Calu3 (cell line): Measurements from ENCODE around the gene NHSL2. TPM values are rescaled to one million over a fixed set of nuclear protein-coding genes. Genes with fewer than 3 reads are reported as not detected.

Experiments
- BruUV-seq: library from RNA; stranded (reverse); fragments of 400-500 nt; replicated peaks from 2 replicates; lab custom pipeline; 2021; lab: Mats Ljungman, UMichigan
- CTCF ChIA-PET: fragments of 300-600 bp; sonication (Branson Sonifier 250); formaldehyde crosslinking; loops from one replicate; lab custom pipeline; 2022; ENCODE audit warnings: antibody characterized with exemption; lab: Charles Lee
- DNase-seq: peaks from one replicate; pipeline ENCODE4 v3.0.0; 2022
- H3K27ac Mint-ChIP-seq: one replicate; pipeline ENCODE4 v1.8.0; 2022; ENCODE audit warnings: mixed read lengths; ENCODE audit not compliant: unreplicated experiment
- H3K27me3 Mint-ChIP-seq: one replicate; pipeline ENCODE4 v1.8.0; 2022; ENCODE audit warnings: mixed read lengths; ENCODE audit not compliant: unreplicated experiment
- H3K36me3 Mint-ChIP-seq: one replicate; pipeline ENCODE4 v1.8.0; 2022; ENCODE audit warnings: mild to moderate bottlenecking, moderate library complexity, mixed read lengths; ENCODE audit not compliant: insufficient read depth, unreplicated experiment
- H3K4me1 Mint-ChIP-seq: one replicate; pipeline ENCODE4 v1.8.0; 2022; ENCODE audit warnings: mild to moderate bottlenecking, low read depth, mixed read lengths; ENCODE audit not compliant: unreplicated experiment
- H3K4me3 Mint-ChIP-seq: one replicate; pipeline ENCODE4 v1.8.0; 2022; ENCODE audit warnings: mild to moderate bottlenecking, low read depth, moderate library complexity, mixed read lengths; ENCODE audit not compliant: unreplicated experiment
- H3K9me3 Mint-ChIP-seq: one replicate; pipeline ENCODE4 v1.8.0; 2022; ENCODE audit warnings: low read depth, mixed read lengths; ENCODE audit not compliant: unreplicated experiment
- intact Hi-C: fragments of 100-400 bp; cut with micrococcal nuclease; formaldehyde crosslinking; loops from one replicate; pipeline ENCODE4 v1.10.0; 2022; ENCODE audit not compliant: unreplicated experiment
- total RNA-seq: library from RNA; stranded (reverse); gene quantifications from 2 replicates; pipeline ENCODE4 v1.2.3, GENCODE V29; 2022
- TF ChIP-seq, protein P1 (sequence below): fragments of 200-600 bp; IDR thresholded peaks from one replicate; pipeline ENCODE4 v1.8.0; 2022; ENCODE audit warnings: antibody characterized with exemption; ENCODE audit not compliant: unreplicated experiment

NHSL2 gene
- total RNA-seq, 1 experiment from 2014 or later, result 0.09 TPM

DNA sequence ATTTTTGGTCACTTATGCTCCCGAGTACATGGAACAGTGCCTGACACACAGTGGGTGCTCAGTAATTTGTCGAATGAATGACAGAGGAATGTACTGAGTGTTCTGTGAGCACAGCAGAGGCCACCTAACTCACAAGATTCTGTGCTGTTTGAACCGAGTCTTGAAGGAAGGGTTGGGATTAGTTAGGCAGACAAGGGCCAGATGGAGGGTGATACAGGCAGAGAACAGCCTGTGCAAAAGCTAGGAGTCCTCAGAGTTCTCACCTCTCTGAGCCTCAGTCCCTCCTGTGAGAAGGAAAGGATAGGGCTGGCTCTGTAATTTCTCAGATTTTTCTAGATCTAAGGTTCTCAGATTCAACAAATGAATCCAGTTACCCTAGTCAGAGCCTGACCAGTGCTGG is 108.8 kb downstream of the NHSL2 start:
- peaks cover 10% of the 10 kb centered on the region for H3K4me1 Mint-ChIP-seq
- no peak overlapping the region for H3K27ac Mint-ChIP-seq
- intact Hi-C loops, result no loop called here
- CTCF ChIA-PET, result interaction anchor here (1.1 to 2.1 kb wide), 2 partner anchors 10 to 107 kb away, joined by 4 to 9 read pairs; no protein-coding TSS in a partner anchor
- H3K27me3 Mint-ChIP-seq, result peaks cover 45% of the 10 kb centered on the region
- no peak overlapping the region for H3K4me3 Mint-ChIP-seq
- no TSS peak for BruUV-seq
- H3K9me3 Mint-ChIP-seq, result no peaks in the 10 kb centered on the region
- no peak for DNase-seq
- TF ChIP-seq, protein P1, sequence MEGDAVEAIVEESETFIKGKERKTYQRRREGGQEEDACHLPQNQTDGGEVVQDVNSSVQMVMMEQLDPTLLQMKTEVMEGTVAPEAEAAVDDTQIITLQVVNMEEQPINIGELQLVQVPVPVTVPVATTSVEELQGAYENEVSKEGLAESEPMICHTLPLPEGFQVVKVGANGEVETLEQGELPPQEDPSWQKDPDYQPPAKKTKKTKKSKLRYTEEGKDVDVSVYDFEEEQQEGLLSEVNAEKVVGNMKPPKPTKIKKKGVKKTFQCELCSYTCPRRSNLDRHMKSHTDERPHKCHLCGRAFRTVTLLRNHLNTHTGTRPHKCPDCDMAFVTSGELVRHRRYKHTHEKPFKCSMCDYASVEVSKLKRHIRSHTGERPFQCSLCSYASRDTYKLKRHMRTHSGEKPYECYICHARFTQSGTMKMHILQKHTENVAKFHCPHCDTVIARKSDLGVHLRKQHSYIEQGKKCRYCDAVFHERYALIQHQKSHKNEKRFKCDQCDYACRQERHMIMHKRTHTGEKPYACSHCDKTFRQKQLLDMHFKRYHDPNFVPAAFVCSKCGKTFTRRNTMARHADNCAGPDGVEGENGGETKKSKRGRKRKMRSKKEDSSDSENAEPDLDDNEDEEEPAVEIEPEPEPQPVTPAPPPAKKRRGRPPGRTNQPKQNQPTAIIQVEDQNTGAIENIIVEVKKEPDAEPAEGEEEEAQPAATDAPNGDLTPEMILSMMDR, result no peak
- no peaks in the 10 kb centered on the region for H3K36me3 Mint-ChIP-seq

DNA sequence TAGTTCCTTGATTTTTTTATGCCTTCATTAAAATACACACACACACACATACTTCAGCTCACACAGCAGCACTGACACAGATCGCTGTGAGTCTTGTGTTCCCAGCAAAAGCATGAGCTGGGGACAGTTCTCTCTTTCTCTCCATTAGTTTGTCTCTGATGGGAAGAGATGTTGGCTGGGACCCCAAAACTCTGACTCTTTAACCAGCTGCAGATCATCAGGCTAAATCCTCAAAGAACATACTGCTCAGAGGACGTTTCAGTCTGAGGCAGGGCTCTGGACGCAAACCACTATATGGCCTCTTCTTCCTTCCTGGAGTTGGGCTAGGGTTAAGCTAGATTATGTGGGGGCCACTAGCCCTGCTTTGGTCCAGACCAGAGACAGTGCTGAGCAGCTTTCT is 109.6 kb downstream of the NHSL2 start:
- DNase-seq, result no peak
- intact Hi-C loops, result no loop called here
- Mint-ChIP-seq H3K9me3 (no peaks in the 10 kb centered on the region), H3K4me3 (no peak overlapping the region), H3K27me3 (peaks cover 38% of the 10 kb centered on the region), H3K27ac (no peak overlapping the region), H3K4me1 (peaks cover 10% of the 10 kb centered on the region), H3K36me3 (no peaks in the 10 kb centered on the region)
- TF ChIP-seq, protein P1, result no peak
- BruUV-seq, result no TSS peak
- CTCF ChIA-PET, result no interaction called here

DNA sequence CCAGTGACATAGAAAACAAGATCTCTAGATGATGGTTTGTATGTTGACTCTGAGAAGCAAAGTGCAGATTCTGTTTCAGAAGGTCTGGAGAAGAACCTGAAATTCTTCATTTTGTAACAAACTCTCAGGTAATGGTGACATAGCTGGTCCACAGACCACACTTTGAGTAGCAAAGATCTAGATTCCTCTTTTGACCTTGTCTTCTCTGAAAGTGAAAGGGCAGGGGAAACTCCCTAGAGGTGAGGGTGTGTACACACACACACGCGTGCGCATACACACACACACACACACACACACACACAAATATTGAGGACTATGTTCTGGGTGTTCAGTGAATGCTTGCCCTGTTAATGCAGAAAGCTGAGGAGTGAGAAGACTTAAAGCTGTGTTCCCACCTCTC is 110.1 kb downstream of the NHSL2 start:
- Mint-ChIP-seq H3K4me1 (peaks cover 10% of the 10 kb centered on the region), H3K4me3 (no peak overlapping the region), H3K36me3 (no peaks in the 10 kb centered on the region), H3K27me3 (peaks cover 32% of the 10 kb centered on the region), H3K27ac (no peak overlapping the region), H3K9me3 (no peaks in the 10 kb centered on the region)
- intact Hi-C loops, result no loop called here
- BruUV-seq, result no TSS peak
- TF ChIP-seq, protein P1, result no peak
- DNase-seq, result no peak
- CTCF ChIA-PET, result no interaction called here

DNA sequence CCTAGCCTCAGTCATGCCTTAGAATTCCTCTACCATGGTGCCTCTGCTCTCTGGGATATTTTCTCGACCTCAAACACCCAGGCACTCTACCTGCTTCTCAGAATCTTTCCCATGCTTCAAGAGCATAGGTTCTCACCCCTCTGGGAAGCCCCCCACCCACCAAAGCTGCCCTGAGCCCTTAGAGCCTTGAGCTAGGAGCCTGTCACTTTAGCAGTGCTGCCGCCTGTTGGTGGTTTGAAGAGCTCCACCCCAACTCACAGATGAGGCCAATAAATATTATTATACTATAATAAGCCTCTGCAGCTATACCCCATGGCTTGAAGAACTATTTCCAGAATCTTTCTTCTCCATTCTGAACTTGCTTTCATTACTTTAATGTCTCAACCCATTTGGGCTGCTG is 111.3 kb downstream of the NHSL2 start:
- peaks cover 10% of the 10 kb centered on the region for H3K4me1 Mint-ChIP-seq
- no TSS peak for BruUV-seq
- intact Hi-C loops, result no loop called here
- no peaks in the 10 kb centered on the region for H3K9me3 Mint-ChIP-seq
- H3K36me3 Mint-ChIP-seq, result no peaks in the 10 kb centered on the region
- CTCF ChIA-PET, result interaction anchor here (0.6 to 1.0 kb wide), 2 partner anchors 104 to 519 kb away, joined by 3 to 5 read pairs; no protein-coding TSS in a partner anchor
- H3K4me3 Mint-ChIP-seq, result no peak overlapping the region
- peaks cover 24% of the 10 kb centered on the region for H3K27me3 Mint-ChIP-seq
- TF ChIP-seq, protein P1, result no peak
- H3K27ac Mint-ChIP-seq, result no peak overlapping the region
- DNase-seq, result no peak
